Pulmonary artery endothelial cell (primary cell): ENCODE results near the gene KRTAP5-6. TPM values are rescaled to one million over a fixed set of nuclear protein-coding genes. Genes with fewer than 3 reads are reported as not detected.

Experiments
- DNase-seq: peaks from one replicate; pipeline ENCODE4 v3.0.0-alpha.2; 2011; ENCODE audit warnings: low read depth, low spot score
- total RNA-seq: library from RNA; depleted of rRNA; stranded (reverse); fragments of >200 nt; gene quantifications from 2 replicates; pipeline ENCODE4 v1.2.3, GENCODE V29; 2014

Gene KRTAP5-6, protein sequence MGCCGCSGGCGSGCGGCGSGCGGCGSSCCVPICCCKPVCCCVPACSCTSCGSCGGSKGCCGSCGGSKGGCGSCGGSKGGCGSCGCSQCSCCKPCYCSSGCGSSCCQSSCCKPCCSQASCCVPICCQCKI
- not detected in 2 replicates for total RNA-seq

DNA sequence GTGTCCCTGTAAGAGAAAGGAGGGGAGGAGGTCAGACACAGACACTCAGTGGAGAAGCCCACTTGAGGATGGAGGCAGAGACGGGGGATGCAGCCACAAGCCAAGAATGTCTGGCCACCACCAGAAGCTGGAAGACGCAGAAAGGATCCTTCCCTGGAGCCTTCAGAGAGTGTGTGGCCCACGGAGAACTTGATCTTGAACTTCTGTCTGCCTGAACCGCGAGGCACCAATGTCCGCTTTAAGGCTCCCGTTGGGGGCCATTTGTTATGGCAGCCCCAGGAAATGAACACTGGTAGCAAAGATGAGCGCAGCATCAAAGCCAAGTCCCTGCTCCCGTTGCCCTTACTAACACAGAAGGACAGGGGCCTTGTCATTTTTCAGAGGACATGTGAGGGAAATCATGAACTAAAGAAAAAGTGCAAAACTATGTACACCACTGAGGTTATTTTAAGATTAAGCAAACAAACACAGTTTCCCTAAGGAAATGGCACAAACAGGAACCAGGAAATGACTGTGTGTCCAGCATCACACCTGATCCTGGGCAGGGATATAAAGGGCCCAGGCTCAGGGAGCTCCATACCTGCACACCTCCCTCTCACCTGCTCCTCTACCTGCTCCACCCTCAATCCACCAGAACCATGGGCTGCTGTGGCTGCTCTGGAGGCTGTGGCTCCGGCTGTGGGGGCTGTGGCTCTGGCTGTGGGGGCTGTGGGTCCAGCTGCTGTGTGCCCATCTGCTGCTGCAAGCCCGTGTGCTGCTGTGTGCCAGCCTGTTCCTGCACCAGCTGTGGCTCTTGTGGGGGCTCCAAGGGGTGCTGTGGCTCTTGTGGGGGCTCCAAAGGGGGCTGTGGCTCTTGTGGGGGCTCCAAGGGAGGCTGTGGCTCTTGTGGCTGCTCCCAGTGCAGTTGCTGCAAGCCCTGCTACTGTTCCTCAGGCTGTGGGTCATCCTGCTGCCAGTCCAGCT, at the start of gene KRTAP5-6:
KRTAP5-6 (plus strand) TSS at position 588 of the 963 bp plus-strand sequence; CDS start at position 639, 51 bp downstream.
- DNase-seq = no peak

DNA sequence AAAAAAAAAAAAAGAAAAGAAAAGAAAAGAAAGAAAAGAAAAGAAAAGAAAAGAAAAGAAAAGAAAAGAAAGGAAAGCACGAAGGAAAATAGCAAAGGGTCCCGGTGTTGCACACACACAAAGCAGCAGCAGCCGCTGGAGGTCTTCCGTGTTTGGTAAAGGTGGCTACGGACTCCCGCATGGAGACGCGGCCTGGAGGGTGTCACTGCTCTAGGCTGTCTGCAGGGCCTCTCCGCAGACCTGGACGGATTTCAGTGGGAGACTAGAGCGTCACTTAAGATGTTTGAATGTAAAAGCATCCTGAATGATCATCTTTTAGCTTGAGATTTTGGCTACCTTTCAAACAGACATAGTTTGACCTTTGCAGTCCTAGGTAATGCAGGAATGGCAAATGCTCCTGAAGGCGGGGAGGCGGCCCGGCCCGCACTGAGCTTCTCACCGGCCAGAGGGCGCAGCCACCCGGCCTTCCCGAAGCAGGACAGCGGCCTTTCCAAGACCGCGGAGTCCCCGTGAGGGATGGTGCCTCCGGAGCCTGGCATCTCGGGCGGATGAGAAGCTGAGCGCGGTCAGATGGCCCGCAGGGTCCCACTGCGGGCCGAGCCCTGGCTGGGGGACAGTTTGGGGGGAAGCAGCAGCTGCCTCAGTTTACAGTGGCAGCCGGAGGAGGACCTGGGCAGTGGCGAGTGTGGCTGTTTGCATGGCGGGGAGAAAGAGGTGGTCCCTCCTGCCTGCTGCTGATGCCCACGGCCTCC, 48.9 kb upstream of the KRTAP5-6 start:
- no peak for DNase-seq

DNA sequence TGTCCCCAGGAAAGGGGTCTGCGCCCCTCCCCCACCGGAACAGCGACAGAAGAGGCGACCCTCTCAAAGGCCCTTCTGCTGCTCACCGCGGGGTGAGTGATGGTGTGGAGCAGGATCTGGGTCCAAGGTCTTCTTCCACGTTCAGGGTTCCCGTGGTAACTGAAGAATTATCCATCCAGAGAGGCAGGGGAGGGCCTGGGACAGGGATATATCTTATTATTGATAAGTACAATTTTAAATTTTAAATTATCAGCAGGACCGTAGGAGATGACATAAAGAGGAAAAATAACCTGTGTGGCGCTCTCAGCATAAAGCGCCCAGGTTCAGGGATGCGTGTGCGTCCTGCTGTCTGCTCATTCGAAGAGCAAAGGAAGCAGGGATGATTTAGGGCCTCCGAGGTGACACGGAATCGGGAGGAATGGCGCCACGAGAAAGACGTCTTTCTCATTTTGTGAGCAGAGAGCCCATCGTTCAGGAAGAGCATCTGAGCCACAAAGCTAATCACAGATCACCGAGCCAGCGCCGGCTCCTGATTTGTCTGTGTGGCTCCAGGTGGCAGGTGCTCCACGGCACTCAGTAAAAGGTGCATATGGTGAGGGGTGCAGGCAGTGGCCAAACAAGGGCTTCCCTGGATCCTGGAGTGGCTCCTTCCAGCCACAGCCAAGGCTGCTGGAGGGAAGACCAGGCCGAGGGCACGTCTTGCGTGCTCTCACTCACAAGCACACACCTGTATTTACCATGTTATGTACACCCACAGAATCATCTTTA, 48.2 kb upstream of the KRTAP5-6 start:
- no peak for DNase-seq

DNA sequence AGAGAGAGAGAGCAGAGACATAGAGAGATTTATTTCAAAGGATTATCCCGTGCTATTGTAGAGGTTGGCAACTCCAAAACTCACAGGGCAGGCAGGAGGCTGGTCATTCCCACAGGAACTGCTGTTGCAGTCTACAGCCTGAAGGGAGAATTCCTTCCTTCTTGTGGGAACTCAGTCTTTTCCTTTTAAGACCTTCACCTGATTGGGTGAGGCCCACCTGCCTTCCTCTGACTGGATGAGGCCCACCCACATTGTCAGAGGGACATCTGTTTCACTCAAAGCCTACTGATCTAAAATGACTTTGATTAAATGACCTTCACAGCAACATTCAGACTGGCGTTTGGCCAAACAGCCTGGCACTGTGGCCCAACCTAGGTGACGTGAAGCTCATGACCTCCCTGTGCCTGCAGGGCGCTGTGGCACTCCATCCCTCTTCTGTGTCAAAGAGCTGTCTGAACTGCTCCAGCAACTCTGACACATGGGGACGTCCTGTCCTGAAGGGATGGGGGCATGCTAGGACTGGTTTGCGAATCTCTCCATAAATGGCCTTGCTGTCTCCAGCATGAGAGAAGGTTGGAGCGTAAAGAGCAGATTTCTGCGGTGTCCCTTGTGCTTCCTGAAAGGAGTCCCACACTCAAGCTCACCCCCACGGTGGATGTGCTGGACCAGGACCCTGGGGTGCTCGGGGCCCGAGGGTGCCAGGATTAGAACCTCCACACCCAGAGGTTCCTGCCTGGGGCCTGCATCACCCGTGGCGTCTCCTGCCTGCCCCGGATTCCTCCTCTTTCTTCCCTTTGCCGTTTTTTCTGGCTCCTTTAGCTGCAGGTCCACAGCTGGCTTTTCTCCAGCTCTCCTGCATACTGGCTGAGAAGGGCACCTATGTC, 46.7 kb upstream of the KRTAP5-6 start:
- no peak for DNase-seq

DNA sequence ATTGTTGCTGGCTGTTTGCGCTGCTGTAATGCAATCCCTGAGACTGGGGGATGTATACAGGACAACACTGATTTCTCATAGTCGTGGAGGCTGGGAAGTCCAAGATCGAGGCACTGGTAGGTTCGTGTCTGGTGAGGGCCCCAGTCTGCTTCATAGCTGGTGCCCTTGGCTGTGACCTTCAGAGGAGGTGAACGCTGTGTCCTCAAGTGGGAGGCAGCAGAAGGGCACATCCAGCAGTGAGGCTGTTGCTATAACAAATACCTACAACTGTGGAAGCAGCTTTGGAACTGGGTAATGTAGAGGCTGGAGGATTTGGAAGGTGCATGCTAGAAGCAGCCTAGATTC, 46.1 kb upstream of the KRTAP5-6 start:
- DNase-seq = no peak

DNA sequence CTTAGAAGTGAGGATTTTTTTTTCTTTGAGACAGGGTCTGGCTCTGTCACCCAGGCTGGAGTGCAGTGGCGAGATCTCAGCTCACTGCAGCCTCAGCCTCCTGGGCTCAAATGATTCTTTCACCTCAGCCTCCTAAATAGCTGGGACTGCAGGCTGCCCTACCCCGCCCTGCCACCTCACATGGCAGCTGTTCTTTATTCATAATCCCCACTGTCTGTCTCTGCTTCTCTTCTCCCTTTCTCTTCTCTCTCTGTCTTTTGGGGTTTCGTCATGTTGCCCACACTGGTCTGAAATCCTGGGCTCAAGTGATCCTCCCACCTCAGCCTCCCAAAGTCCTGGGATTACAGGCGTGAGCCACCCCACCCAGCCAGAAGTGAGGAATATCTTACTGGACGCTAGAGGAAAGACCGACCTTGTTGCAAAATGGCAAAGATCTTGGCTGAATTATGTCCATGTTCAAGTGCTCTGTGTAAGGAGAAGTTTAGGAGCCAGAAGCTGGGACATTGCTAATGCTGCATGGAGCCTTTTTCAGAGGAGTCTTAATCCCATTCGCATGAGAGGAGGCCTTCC, 45.5 kb upstream of the KRTAP5-6 start:
- no peak for DNase-seq

DNA sequence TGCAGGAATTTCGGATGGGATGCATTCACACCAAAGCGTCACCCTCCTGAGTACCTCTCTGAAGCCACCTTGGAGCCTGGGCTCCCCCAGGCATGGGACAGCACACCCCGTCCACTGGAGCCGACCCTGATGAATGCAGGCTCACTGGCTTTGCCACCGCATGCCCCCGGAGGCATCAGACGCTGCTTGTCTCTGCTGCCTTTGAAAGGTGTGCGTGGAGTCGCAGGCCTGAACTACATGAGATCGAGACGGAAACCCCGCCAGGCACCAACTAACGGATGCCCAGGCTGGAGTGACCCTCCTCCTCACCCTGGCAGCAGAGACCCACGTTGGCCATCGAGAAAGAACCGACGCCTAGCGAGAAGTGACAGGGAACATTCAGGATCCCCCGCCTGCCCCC, 45.0 kb upstream of the KRTAP5-6 start:
- no peak for DNase-seq

DNA sequence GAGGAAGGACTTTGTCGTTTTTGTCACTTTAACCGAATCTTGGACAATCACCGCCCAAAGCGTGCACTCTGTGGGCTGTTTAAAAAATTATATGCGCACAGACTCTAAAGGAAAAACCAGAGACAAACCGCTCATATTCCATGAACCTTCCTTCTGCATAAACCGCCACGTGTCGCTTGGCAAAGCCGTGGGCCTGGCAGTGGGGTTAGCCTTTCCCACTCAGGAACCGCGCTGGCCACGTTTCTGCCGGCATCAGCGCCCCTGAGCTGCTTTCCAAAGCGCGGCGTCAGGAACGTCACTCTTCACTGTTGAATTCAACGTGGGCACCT, 44.6 kb upstream of the KRTAP5-6 start:
- no peak for DNase-seq

DNA sequence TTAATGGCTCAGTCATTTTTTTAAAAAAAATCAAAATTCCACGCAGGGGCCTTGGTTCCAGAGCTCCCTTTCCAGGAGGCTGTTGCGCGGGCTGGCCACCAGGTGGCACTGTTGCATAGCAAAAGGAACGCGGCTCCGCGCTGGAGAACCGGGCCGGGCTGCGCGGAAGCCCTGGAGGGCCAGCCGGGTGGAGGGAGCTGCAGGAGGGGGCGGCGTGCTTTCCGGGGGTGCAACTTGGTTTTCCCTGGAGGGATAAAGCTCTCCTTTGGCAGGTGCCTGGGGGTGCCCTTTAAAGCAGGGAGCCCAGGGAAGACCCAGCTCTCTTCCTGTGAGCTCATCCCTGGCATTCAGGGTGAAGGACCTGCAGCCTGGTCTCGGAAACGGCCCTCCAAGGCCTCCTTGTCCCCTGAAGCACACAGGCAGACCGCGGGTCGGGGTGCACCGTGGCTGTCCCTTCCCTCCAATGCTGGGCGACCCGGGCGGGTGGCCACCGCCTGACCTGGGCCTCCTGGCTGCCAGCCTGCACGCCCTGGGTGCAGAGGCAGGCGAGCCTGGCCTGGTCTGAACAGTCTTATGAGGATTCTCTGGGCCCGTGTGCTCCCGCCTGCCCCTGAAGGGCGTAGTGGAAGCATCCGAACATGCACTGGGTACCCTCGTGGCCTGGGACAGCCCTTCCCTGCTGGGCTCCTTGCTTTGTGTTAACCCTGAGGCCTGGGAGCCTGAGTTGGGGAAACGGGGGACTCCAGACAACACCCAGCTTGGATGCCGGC, 44.0 kb upstream of the KRTAP5-6 start:
- DNase-seq = no peak

DNA sequence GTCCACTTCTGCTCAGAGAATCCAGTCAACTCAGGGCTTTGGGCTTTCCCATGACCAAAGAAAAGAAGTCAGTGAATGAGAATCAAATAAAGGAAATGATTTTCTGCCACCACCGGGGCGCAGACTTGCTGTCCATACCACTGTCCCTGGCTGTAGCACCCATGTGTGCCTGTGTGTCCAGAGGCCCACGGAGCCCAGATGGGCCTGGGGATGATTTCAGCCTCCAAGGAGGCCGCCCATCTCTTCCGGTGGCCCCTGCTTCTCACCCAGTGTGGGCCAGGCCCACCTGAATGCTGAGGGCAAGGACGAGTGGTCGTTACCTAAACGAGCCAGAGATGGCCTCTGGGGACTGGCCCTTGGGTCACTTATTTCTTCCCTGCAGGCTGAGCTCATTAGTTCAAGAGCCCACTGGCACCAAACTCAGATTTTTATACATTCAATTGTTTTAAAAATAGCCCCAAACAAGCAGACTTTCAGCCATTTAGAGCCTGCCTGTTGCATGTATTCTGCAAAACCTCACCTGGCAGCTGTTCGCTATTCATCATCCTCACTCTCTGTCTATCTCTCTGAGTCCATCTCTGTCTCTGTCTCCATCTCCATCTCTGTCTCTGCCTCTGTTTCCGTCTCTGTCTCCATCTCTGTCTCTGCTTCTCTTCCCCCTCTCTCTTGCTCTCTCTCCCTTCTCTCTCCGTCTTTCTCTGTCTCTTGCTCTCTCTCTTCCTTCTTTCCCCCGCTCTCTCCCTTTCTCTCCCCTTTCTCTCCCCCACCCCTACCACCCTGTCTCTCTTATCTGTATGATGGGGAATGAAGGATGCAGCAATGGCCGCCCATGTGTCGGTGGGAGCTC, 43.2 kb upstream of the KRTAP5-6 start:
- DNase-seq = no peak

DNA sequence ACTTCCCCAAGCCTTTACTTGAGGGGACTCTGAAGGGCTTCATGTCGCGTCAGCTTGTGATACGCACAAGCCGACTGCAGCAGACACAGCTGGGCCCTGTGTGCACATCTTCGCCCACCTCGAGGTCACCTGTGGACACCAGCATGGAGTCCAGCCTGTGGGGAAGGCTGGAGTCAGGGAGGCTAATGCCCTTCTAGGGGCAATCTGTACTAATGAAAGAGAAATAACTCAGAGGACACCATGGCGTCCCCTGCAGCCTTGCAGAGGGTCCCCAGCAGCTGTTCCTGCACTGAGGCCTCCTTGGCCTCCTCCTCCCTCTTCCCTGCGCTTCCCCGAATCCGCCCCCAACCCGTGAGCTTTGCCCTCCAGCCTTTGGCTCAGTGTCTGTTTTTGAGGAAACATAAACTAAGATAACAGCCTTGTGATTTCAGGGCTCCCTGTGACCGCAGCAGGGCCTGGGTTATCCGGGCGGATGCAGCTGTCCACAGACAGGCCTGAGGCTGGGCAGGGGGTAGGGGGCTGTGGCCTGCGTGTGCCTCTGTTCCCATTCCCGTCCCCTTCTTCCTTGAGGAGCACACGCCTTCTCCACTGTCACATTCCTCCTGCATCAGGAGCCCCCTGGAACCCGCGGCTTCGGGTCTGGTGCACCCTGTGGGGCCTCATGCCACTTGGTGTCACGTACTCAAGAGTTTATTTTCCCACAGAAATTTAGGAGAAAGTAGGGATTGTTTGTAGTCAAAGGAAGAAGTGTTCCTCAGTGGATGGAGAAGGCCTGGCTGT, 42.4 kb upstream of the KRTAP5-6 start:
- no peak for DNase-seq

DNA sequence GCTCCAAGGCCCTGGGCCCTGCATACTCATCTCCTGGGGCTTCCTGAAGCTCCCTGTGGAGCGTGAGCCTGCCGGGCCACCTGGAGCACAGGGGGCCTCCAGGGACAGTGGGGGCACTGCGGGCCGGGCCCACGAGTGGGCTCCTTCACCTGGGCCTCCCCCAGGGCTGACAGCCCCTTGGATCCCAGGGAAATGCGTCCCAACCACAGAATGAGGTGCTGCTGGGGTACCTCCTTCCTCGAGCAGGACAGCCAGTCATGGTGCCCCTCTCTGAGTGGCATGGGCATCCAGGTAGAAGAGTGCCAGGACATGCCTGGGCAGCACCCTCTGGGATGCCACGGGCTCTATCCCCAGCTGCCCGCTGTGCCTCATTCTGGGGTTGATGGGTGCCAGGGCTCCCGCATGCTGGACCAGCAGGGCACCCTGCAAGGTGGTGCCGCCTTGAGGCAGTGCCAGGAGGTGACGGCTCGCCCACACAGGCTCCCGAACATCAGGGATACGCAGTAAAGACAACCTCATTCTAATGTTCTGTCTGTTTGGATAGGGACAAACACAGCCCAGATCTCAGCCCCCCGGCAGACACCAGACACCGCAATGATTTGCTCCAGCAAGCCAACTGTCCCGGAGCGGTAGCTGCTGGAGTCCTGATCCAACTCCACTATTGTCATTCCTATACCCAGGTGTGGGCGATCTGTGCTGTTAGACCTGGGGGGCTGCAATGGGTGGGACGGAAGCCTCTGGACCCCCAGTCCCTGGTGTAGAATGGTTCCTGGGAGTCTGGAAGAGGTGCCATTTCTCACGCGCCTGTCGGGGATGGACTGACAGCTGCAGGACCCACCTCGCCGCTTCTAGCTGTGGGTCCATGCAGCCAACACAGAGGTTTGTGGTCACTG, 41.6 kb upstream of the KRTAP5-6 start:
- DNase-seq = no peak

DNA sequence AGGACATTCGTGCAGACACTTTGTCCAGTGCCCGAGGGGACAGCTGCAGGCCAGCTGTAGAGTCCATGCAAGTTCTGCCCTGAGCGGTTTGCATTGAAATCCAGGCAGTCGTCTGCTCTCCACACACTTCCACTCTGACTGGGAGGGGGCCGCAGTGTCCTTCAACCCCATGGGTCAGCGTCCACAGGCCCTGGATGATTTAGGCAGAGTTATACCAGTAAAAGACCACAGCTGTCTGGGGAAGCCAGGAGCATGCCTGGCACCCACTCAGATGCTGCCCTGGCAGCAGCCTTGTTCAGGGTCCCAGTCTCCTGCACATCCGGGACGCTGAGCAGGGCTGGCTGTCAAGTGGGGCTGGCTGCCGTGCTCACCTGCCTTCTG, 40.9 kb upstream of the KRTAP5-6 start:
- DNase-seq = no peak

DNA sequence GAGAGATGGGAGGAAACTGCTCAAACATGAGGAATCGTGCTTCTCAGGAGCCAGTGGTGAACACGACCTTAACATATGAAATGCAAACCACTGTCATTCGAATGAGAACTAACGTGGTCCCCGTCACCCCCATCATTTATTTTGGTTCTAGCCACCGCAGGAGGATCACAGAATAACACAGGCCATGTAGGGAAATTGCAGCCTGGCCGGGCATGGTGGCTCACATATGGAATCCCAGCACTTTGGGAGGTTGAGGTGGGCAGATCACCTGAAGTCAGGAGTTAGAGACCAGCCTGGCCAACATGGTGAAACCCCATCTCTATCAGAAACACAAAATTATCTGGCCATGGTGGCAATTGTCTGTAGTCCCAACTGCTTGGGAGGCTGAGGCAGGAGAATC, 40.3 kb upstream of the KRTAP5-6 start:
- no peak for DNase-seq

DNA sequence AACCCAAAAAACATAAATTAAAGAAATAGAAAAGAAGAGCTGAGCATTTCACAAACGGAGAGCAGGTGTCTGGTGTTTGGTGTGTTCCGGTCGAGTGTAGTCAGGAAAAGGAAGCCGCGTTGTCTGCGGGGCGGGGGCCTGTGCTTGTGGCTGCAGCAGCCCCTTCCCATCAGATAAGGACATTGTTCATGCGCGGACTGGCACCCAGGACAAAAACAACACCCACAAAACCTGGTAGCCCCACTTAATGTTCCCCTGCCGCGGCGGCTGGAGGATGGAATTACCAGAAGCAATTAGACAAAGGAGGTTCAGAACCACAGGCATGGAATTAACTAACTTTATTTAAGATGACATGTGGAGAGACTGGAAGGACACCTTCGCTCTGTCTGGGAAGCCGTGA, 37.5 kb upstream of the KRTAP5-6 start:
- no peak for DNase-seq

DNA sequence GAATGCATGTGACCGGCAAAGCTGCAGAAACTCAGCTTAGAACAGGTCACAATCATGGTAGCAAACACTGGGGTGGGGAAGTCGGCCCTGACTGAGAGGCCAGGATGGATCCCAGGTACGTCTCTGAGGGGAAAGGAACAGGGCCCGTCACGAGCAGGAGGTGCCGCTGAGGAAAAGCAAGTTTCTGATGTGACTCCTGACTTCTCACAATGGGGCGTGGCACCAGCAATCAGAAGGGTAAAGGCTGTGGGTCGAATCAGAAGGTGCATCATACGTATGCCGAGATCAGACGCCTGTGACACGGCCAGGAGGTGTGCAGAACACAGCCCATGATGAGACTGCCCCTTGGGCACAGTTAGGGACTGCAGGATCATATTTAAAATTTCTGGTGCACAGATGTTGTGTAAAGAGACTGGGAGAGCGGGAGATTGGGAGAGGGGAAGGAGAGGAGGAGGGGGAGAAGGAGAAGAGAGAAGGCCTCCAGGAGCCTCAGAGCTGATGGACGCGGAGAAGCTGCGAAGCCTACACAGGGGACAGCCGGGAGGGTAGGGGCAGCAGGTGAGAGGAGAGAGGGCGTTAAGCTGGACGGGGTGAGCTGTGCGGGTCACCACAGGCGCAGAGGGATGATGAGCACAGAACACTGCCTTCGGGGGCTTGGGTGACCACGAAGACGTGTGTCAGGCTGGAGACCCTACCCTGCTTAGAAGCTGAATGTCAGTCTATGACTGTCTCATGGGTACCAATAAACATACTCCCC, 36.7 kb upstream of the KRTAP5-6 start:
- no peak for DNase-seq
